ENCODE results near the gene GAB1. TPM values are rescaled to one million over a fixed set of nuclear protein-coding genes. Genes with fewer than 3 reads are reported as not detected.

Gene GAB1
- 1 to 10 TPM; 1.5 to 1.6 TPM for total RNA-seq

DNA sequence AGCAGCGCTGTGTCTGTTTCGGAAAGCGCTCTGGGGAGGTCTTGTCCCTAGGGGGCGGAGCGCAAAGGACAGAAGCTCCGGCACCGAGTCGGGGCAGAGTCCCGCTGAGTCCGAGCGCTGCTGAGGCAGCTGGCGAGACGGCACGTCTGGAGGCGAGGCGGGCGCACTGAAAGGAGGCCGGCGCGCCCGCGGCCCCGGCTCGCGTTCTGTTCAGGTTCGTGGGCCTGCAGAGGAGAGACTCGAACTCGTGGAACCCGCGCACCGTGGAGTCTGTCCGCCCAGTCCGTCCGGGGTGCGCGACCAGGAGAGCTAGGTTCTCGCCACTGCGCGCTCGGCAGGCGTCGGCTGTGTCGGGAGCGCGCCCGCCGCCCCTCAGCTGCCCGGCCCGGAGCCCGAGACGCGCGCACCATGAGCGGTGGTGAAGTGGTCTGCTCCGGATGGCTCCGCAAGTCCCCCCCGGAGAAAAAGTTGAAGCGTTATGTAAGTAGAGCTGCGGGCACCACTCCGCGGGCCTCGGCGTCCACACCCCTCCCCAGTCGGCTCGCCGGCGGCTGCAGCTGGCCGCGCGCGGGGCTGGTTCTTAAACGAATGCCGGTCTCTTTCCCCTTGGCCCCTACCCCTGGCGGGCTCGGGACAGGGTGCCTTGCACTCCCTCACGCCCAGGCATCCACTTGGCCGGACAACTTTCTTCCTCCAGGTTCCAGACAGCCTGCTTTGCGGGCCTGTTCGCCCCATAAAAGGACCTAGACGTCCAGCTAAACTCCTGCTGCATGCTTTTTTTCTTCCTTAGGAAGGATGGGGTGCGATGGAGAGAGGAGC is at the start of gene GAB1:
Gene GAB1 (plus strand): TSS at position 96 of the 819 bp plus-strand sequence. CDS start 313 bp downstream, at position 409.
- ATAC-seq (replicated peaks in 1 of 2) (peak; percentile 74 to 75), DNase-seq (peak; percentile 54 to 65)
- no peaks in the 10 kb centered on the region for H3K9me3 Mint-ChIP-seq
- H3K4me3 Mint-ChIP-seq: peak within 1 kb of the TSS; percentile 94 to 97
- H3K27me3 Mint-ChIP-seq (ENCODE audit: low read depth): peaks cover 51% of the 10 kb centered on the region
- no peak within 1 kb of the TSS for H3K27ac Mint-ChIP-seq
- peaks cover 2% of the 10 kb centered on the region in 2 donors for H3K36me3 Mint-ChIP-seq (ENCODE audit: insufficient read depth in 2 of 2)
- H3K4me1 Mint-ChIP-seq (ENCODE audit: low read depth): peaks cover 5% of the 10 kb centered on the region

GRCh38 chr4:143287572-143287923 is 49.1 kb upstream of the GAB1 start:
- Mint-ChIP-seq H3K27ac (no peak overlapping the region), H3K9me3 (no peaks in the 10 kb centered on the region), H3K4me1 (ENCODE audit: low read depth) (no peaks in the 10 kb centered on the region), H3K4me3 (no peak overlapping the region), H3K36me3 (ENCODE audit: insufficient read depth in 2 of 2) (no peaks in the 10 kb centered on the region), H3K27me3 (ENCODE audit: low read depth) (peaks cover 7% of the 10 kb centered on the region)
- ATAC-seq (replicated peaks in 1 of 2) (no peak), DNase-seq (no peak)

DNA sequence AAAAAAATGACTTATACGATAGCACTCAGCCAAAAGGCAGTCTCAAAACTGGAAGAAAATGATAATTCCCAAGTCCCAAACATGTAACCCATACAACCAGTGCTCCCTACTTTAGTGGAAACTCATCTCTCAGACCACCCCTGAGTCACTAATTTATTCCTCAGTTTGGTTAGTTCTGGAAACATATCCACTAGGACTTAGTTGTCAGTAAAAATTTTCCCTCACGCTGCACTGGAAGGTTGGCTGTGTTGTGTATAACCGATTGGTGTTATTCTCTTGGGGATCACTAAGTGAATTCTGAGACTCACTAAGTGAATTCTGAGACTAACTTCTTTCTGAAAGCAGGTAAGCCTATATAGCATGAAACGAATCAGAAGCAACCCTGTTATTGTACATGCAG is 48.5 kb upstream of the GAB1 start:
- ATAC-seq (replicated peaks in 1 of 2): no peak
- H3K4me3 Mint-ChIP-seq: no peak overlapping the region
- no peaks in the 10 kb centered on the region for H3K36me3 Mint-ChIP-seq (ENCODE audit: insufficient read depth in 2 of 2)

GRCh38 chr4:143289370-143289769 is 47.3 kb upstream of the GAB1 start:
- H3K4me3 Mint-ChIP-seq: no peak overlapping the region
- H3K9me3 Mint-ChIP-seq: no peaks in the 10 kb centered on the region
- H3K36me3 Mint-ChIP-seq (ENCODE audit: insufficient read depth in 2 of 2): no peaks in the 10 kb centered on the region
- H3K4me1 Mint-ChIP-seq (ENCODE audit: low read depth): no peaks in the 10 kb centered on the region
- DNase-seq (no peak), ATAC-seq (replicated peaks in 1 of 2) (no peak)
- no peak overlapping the region for H3K27ac Mint-ChIP-seq
- H3K27me3 Mint-ChIP-seq (ENCODE audit: low read depth): peaks cover 7% of the 10 kb centered on the region

More for the DNA sequence above, 48.5 kb upstream of the GAB1 start:
- Mint-ChIP-seq H3K9me3 (no peaks in the 10 kb centered on the region), H3K27ac (no peak overlapping the region), H3K27me3 (ENCODE audit: low read depth) (peaks cover 7% of the 10 kb centered on the region), H3K4me1 (ENCODE audit: low read depth) (no peaks in the 10 kb centered on the region)
- DNase-seq: no peak

DNA sequence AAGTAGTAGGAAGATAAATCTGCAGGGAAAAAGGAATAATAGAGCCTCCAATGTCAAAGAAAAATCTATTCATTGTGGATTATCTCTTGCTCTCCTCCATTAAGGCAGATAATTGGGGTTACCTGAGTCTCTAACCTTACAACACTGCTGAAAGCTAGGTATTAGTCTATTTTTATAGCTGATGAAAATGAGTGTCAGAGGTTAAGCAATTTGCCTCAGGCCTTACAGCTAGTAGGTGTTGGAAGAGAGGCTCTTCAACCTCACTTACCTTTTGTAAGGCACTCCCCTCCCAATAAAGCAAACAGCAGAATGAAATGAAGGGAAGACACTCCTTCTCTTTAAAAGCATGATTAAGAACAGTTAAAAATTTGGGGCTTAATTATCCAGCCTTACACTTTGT is 45.4 kb upstream of the GAB1 start:
- H3K36me3 Mint-ChIP-seq (ENCODE audit: insufficient read depth in 2 of 2): no peaks in the 10 kb centered on the region
- no peak overlapping the region for H3K27ac Mint-ChIP-seq
- no peaks in the 10 kb centered on the region for H3K4me1 Mint-ChIP-seq (ENCODE audit: low read depth)
- peaks cover 5% of the 10 kb centered on the region for H3K27me3 Mint-ChIP-seq (ENCODE audit: low read depth)
- DNase-seq: no peak
- no peak overlapping the region for H3K4me3 Mint-ChIP-seq
- no peak for ATAC-seq (replicated peaks in 1 of 2)
- no peaks in the 10 kb centered on the region for H3K9me3 Mint-ChIP-seq

DNA sequence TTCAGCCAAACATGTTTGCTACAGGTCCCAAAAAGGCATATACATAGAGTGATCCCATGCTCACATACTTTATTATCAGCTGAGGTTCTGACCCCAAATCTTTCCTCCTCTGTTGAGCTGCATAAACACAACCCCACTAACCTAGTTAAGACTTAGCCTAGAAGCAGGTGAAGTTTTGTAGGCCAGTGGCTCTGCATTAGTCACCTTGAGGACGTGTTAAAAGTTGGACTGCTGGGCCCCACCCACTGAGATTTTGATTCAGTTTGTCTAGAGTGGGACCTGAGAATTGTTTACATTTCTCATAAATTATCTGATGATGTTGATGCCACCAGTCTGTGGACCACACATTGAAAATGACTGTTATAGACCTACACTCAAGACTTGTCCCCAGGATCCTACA is 43.8 kb upstream of the GAB1 start:
- ATAC-seq (replicated peaks in 1 of 2) (no peak), DNase-seq (no peak)
- no peak overlapping the region for H3K4me3 Mint-ChIP-seq
- H3K9me3 Mint-ChIP-seq: no peaks in the 10 kb centered on the region
- H3K27me3 Mint-ChIP-seq (ENCODE audit: low read depth): no peaks in the 10 kb centered on the region
- H3K36me3 Mint-ChIP-seq (ENCODE audit: insufficient read depth in 2 of 2): no peaks in the 10 kb centered on the region
- H3K4me1 Mint-ChIP-seq (ENCODE audit: low read depth): no peaks in the 10 kb centered on the region
- H3K27ac Mint-ChIP-seq: no peak overlapping the region

DNA sequence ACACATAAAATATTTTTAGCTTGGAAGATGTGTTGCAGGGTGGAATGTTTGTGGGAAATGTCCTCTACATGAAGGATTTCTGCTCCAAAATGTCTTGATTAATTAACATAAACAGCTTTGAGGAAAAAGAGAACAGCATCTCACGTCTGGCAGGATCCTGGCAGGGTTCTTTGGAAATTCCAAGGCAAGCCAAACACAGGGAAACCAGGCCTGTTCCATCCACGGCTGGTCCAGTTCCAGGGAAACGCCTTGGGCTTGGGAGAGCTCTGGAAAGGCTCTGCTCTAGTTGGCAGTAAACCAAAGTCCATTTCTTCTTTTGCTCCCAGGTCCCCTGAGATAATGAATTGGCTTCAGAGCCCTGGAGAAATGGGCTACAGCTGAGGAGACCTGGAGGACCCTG is 42.4 kb upstream of the GAB1 start:
- no peak for ATAC-seq (replicated peaks in 1 of 2)

GRCh38 chr4:143294710-143295275 is 41.9 kb upstream of the GAB1 start:
- Mint-ChIP-seq H3K4me3 (no peak overlapping the region), H3K9me3 (no peaks in the 10 kb centered on the region), H3K27ac (no peak overlapping the region), H3K36me3 (ENCODE audit: insufficient read depth in 2 of 2) (no peaks in the 10 kb centered on the region), H3K4me1 (ENCODE audit: low read depth) (no peaks in the 10 kb centered on the region), H3K27me3 (ENCODE audit: low read depth) (peaks cover 6% of the 10 kb centered on the region)
- DNase-seq: no peak
- ATAC-seq (replicated peaks in 1 of 2): no peak

More for the DNA sequence above, 42.4 kb upstream of the GAB1 start:
- DNase-seq: no peak
- Mint-ChIP-seq H3K27me3 (ENCODE audit: low read depth) (peaks cover under 1% of the 10 kb centered on the region), H3K9me3 (no peaks in the 10 kb centered on the region), H3K36me3 (ENCODE audit: insufficient read depth in 2 of 2) (no peaks in the 10 kb centered on the region), H3K4me3 (no peak overlapping the region), H3K27ac (no peak overlapping the region), H3K4me1 (ENCODE audit: low read depth) (no peaks in the 10 kb centered on the region)

- Mint-ChIP-seq H3K27me3 (ENCODE audit: low read depth) (peaks cover 8% of the 10 kb centered on the region), H3K4me3 (no peak overlapping the region), H3K36me3 (ENCODE audit: insufficient read depth in 2 of 2) (no peaks in the 10 kb centered on the region), H3K27ac (no peak overlapping the region), H3K4me1 (ENCODE audit: low read depth) (no peaks in the 10 kb centered on the region), H3K9me3 (no peaks in the 10 kb centered on the region)
- ATAC-seq (replicated peaks in 1 of 2) (no peak), DNase-seq (no peak)
Observed at GRCh38 chr4:143296397-143297067, 40.1 kb upstream of the GAB1 start.

DNA sequence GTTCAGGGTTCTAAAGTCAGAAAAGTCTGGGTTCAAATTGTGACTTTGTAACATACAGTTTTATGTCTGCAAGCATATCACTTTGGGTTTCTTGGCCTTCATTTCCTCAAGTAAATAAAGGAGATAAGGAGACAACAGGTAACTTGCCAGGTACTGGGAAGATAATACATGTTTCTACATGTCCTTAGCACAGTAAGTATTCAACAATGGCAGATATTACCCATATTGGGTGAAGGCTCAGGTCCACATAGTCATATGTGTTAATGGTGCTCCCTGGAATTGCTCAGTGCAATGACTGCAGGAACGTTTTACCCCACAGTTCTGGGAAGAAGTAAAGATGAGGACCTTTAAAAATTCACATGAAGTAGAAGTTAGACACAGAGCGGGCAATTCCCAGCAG is 35.8 kb upstream of the GAB1 start:
- DNase-seq (no peak), ATAC-seq (replicated peaks in 1 of 2) (no peak)
- H3K27me3 Mint-ChIP-seq (ENCODE audit: low read depth): peaks cover 8% of the 10 kb centered on the region
- H3K36me3 Mint-ChIP-seq (ENCODE audit: insufficient read depth in 2 of 2): no peaks in the 10 kb centered on the region
- no peak overlapping the region for H3K27ac Mint-ChIP-seq
- H3K9me3 Mint-ChIP-seq: no peaks in the 10 kb centered on the region
- H3K4me3 Mint-ChIP-seq: no peak overlapping the region
- no peaks in the 10 kb centered on the region for H3K4me1 Mint-ChIP-seq (ENCODE audit: low read depth)

DNA sequence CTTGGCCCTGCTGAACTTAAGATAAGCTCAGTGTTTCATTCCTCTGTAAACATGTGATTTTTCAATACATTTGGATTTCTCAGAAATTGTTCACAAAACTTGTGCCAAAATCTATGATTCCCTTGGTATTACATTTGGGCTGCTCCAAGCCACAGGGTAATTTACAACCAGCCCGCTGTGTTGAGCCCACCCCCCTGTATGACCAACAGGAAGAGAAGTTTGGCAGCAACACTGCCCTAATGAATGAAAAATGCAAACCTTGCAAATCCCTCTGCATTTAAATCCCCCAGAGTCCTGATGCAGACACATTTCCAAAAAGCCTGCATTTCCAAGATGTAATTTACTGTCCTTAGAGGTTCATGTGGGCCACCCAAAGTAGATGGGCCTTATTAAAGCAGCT is 34.1 kb upstream of the GAB1 start:
- peaks cover 8% of the 10 kb centered on the region for H3K27me3 Mint-ChIP-seq (ENCODE audit: low read depth)
- DNase-seq (no peak), ATAC-seq (replicated peaks in 1 of 2) (no peak)
- H3K4me1 Mint-ChIP-seq (ENCODE audit: low read depth): no peaks in the 10 kb centered on the region
- no peak overlapping the region for H3K4me3 Mint-ChIP-seq
- H3K36me3 Mint-ChIP-seq (ENCODE audit: insufficient read depth in 2 of 2): no peaks in the 10 kb centered on the region
- H3K9me3 Mint-ChIP-seq: no peaks in the 10 kb centered on the region
- no peak overlapping the region for H3K27ac Mint-ChIP-seq

DNA sequence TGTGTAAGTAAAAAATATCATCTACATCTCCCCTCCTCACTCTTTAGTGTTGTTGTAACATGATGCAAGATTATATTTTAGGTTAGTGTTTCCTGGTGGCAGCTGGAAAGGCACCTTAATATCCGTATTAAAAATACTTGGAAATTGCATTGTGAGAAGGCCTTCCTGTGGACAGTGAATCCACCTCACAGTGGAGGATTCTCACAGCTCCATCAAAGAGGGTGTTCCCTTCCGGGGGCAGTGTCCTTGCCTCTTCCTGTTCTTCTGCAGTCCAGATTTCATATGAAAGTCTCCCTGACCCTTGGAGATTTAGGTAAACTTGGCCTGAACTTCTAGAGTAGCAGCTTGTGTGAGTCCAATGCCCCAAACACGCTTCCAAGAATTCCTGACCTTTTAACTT is 29.9 kb upstream of the GAB1 start:
- no peak overlapping the region for H3K4me3 Mint-ChIP-seq
- no peak overlapping the region for H3K27ac Mint-ChIP-seq
- no peaks in the 10 kb centered on the region for H3K9me3 Mint-ChIP-seq

DNA sequence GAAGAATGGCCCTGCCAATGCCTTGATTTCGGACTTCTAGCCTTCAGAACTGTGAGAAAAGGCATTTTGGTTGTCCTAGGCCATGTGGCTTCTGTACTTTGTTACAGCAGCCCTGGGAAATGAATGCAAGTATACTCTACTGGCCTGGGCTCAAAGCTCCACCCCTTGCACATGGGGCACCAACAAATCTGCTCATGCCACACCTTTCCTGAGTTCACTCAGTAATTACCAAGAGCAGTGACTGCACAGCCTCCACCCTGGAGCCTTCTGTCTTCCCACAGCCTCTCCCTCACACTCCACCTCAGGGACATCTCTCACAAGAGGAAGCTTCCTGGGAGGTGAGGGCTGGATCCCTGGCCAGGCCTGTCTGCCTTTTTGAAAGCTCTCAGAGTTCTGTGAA is 29.1 kb upstream of the GAB1 start:
- DNase-seq: no peak
- Mint-ChIP-seq H3K27ac (no peak overlapping the region), H3K27me3 (ENCODE audit: low read depth) (no peaks in the 10 kb centered on the region), H3K36me3 (ENCODE audit: insufficient read depth in 2 of 2) (no peaks in the 10 kb centered on the region), H3K4me1 (ENCODE audit: low read depth) (no peaks in the 10 kb centered on the region), H3K9me3 (no peaks in the 10 kb centered on the region), H3K4me3 (no peak overlapping the region)
- no peak for ATAC-seq (replicated peaks in 1 of 2)

More for the DNA sequence above, 29.9 kb upstream of the GAB1 start:
- H3K36me3 Mint-ChIP-seq (ENCODE audit: insufficient read depth in 2 of 2): no peaks in the 10 kb centered on the region
- DNase-seq: no peak
- H3K27me3 Mint-ChIP-seq (ENCODE audit: low read depth): no peaks in the 10 kb centered on the region
- no peak for ATAC-seq (replicated peaks in 1 of 2)
- H3K4me1 Mint-ChIP-seq (ENCODE audit: low read depth): no peaks in the 10 kb centered on the region
